Measurements from ENCODE around the gene RHO.

- no peak for TF ChIP-seq CTCF (IDR thresholded peaks at IDR 0.05; ENCODE audit: insufficient read depth, low read length, poor library complexity, severe bottlenecking)
- TF ChIP-seq EZH2phosphoT487 (conservative IDR thresholded peaks at IDR 0.05; ENCODE audit: low read length) = no peak
These were observed 22.2 kb upstream of the RHO start for GRCh38 chr3:129506231-129506742.
